IPS DF 4.7 (cell line): ENCODE measurements around the gene TAF5L.
A peak's percentile ranks its signal among the peaks of the same experiment; 100 is the strongest.

Experiments used
- DNase-seq: peaks from one replicate; pipeline ENCODE4 v3.0.0-alpha.2; 2013; ENCODE audit warnings: low spot score; ENCODE audit errors: extremely low read depth

TAF5L gene

DNA sequence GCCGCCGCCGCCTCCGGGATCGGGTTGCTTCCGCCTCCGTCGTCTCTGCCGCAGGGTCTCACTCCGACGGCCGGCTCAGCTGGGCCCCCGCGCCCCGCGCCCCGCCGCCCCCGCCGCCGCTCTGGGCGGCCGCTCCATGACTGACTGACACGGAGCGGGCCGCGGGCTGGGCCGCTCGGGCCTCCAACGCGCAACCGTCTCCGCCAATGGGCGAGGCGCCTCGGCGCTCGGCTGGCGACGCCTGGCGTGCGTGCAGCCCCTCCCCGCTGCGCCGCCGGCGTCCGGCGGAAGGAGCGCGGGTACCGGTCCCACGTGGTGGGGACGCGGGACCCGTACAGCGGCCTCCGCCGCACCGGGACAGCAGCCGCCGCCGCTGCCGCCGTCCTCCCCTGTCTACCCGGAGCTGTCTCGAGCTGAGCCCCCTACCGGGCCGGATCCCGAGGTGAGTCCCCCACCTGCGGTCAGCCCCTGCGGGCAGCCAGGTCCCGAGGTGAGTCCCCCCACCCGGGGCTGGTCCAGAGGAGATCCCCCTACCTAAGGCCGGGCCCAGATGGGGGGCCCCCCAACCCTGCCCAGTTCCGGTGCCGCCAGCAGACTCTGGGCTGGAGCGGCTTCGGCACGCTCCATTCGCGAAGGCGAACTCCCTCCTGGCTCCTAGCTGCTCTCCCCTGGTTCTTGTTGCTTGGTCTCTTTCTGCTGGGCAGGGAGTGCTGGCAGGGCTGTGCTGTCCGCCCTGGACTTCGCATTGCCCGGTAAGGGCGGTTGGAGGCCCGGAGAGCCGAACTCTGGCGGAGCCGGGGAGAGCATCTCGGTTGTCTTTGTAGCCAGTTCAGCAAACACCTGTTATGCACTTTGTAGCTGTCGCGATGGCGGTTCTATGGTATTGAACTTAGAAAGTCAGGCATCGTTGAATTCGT is at the start of gene TAF5L, which contains the start of gene URB2:
TSS of gene TAF5L (minus strand) at position 208 of the 917 bp plus-strand sequence. CDS start 11,640 bp downstream, outside the sequence.
TSS of gene URB2 (plus strand) at position 333 of the 917 bp plus-strand sequence. CDS start 1,387 bp downstream, outside the sequence.
- DNase-seq: peak; percentile 41

GRCh38 chr1:229675396-229675795 is 49.5 kb upstream of the TAF5L start:
- no peak for DNase-seq

DNA sequence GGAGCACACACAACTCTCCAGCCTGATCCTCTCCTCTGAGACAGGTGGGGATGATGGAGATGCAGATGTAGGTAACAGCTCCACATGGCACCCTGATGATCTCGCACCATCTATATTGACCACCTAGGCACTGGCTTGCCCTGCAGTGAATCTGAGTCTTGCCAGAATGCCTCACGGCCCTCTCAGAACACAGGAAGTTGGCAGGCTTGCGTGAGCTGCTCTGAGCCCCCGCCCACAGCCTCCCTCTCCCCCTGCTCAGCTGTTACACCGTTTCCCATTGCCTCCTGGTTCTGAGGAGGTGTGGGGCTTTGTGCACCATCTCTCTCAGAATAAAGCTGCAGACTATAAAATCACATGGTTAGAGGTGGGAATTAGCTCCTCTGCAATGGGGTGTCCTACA is 48.1 kb upstream of the TAF5L start:
- DNase-seq: no peak

DNA sequence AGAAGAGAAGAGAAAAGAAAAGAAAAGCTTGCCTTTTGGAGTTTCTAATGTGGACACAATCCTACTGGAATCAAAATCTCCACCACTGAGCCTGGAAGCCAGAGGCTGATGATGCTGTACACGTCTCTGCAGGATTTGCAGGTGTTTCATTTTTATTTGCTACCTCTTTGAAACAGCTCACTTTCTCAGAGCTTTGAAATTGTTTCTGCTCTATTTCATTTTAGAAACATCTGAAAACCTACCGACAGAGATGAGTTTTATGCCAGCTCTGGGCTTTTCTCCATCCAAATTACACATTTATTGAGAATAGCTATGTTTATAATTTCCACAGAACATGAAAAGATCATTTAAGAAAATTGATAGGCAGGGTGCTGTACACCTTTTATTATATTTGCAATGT is 46.3 kb upstream of the TAF5L start:
- no peak for DNase-seq

- no peak for DNase-seq
These were observed 45.4 kb upstream of the TAF5L start for GRCh38 chr1:229671310-229671709.

GRCh38 chr1:229669333-229669732 is 43.4 kb upstream of the TAF5L start:
- DNase-seq: no peak

- no peak for DNase-seq
These were observed 40.7 kb upstream of the TAF5L start for GRCh38 chr1:229666585-229666984.

GRCh38 chr1:229665912-229666558 is 40.1 kb upstream of the TAF5L start:
- no peak for DNase-seq

GRCh38 chr1:229664133-229664689 is 38.3 kb upstream of the TAF5L start:
- DNase-seq: no peak

DNA sequence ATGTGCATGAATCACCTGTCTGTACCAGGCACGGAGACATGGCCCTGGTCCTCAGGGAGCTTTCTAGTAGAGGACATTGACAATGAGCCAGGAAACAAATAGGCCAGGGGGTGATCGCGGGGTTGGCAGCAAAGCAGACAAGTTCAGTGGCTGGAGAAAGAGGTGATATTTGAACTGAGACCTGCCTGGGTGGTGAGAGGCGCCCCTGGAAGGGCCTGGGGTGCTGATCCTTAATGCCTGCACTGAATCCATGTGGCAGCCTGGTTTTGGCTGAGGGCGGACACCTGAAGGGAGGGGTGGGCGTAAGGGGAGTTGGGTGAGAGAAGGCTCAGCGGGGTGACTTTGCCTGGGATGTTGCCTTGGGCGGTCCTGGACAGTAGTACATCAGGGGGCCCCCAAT is 36.0 kb upstream of the TAF5L start:
- DNase-seq: no peak

DNA sequence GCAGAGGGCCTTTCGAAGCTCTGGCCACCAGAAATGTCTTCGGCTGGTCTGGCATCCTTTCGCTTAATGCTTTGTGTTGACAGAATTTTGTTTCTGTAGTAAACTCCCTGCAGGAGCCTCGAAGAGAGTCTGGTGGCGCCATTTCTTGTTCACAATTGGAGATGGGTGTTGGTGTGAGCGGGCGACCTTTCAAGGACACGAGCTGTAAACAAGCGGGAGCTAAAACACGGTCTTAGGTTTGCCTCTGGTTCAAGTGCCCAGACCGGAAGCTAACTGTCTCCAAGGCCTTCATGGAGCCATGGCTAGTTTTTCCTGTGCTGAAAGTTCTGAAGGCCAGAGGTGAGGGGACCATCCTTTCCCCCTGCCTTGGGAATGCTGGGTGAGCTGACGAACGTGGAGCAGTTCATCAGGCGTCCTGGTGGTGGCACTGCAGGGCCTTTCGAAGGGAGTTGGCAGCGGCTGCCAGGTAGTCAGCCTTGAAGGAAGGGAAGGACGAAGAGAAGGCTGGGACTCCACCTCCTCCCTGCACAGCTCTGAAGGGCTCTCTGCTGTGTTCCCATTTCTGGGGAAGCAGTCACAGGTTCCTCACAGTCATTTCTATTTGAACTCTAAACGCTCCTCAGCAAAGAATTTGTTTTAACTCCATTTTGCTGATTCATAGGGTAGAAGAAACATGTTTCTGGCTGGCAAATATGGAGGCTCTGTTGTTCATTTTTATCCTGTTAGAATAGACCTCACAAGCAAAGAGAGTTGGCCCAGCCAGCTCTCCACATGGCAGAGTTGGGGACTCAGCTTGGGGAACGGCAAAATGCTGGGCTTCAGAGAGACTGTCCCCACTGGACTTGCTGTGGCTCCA is 35.3 kb upstream of the TAF5L start:
- DNase-seq: peak; percentile 51

- DNase-seq: no peak
These were observed 32.3 kb upstream of the TAF5L start for GRCh38 chr1:229657993-229658755.

- no peak for DNase-seq
These were observed 29.9 kb upstream of the TAF5L start for GRCh38 chr1:229655781-229656180.

DNA sequence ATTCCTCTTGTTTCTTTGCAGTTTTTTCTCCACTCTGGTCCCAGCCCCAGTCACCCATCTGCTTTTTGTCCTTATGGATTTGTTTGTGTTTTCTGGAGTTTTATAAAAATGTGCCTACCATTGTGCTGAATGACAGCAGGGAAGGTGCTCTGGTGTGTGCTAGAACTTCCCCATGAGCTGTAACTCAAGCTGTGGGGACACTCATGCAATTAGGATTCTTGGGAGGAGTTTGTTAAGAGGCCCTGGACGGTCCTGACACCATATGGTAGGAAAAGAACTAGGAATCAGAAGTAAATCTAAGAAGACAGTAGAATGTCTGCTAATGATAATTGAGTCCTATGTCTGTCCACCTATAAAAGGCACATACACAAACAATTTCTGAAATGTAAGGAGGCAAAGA is 27.5 kb upstream of the TAF5L start:
- DNase-seq: no peak

- DNase-seq: no peak
These were observed 25.6 kb upstream of the TAF5L start for GRCh38 chr1:229651546-229651945.

DNA sequence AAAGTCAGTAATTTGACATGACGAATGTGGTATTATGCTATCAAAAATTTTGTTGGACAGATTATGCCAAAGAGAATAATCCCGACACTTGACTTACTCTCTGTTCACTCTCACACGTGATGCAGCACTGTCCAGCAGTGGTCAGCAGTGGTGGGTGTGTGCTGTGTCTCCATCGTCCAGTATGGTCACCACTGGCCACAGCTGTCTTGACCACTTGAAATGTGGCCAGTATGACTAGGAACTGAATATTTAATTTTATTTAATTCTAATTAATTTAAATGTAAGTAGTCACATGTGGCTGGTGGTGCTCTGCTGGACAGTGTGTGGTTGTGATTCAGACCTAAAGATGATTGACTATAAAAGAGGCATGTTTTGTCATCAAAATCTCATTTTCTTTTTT is 24.1 kb upstream of the TAF5L start:
- DNase-seq: no peak

GRCh38 chr1:229648406-229648805 is 22.5 kb upstream of the TAF5L start:
- DNase-seq: no peak

DNA sequence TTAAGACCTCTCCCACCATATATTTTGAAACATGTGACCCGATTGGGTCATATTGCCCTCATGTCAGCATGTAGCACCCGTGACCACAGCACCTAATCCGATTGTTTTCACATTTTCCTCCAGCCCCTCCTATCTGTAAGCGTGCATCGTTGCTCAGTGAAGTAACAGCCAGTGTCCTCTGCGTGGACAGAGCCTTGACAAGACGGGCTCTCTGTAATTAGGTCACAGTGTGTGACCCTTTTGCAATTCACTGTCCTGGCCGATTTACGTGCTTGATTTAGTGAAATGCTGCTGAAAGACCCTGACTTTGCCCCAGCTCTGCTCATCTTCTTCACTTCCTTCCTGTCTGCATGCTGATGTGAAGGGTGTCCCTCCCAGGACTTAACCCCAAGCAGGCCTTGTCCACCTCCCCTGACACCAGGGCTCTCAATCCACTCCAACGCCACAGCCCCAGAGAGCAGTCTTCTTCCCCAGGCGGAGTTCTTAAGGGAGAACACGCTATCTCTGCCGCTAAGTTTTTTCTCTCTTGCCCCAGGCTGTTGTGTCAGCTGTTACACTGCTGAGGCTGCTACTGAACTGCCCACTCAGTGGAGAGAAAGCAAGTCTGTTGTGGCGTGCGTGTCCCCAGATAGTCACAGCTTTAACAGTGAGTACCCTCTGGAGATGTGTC is 19.5 kb upstream of the TAF5L start:
- no peak for DNase-seq

GRCh38 chr1:229643996-229644745 is 18.2 kb upstream of the TAF5L start:
- no peak for DNase-seq
